Measurements from ENCODE around the gene SH2D3A.

Gene SH2D3A

DNA sequence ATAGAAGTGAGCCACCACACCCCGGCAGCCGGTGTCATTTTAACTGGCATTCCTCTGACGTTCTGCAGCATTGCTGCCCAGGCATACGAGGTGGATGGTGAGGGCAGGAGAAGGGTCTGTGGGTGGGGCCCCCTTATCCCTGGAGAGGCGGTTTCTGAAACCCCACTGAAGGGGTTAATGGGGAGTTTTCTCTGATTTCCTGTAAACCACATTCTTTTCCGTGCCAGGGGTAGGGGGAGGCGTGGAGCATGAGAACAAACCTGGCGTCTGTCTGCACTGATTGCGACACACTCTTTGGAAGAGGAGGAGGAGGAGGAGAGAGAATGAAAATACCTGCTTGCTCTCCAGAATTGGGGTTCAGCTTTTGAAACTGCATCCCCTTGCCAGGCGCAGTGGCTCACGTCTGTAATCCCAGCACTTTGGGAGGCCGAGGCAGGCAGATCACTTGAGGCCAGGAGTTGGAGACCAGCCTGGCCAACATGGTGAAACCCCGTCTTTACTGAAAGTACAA, 44.1 kb downstream of the SH2D3A start:
- DNase-seq (ENCODE audit: low read depth in 1 of 2, low spot score in 1 of 2): no peak

DNA sequence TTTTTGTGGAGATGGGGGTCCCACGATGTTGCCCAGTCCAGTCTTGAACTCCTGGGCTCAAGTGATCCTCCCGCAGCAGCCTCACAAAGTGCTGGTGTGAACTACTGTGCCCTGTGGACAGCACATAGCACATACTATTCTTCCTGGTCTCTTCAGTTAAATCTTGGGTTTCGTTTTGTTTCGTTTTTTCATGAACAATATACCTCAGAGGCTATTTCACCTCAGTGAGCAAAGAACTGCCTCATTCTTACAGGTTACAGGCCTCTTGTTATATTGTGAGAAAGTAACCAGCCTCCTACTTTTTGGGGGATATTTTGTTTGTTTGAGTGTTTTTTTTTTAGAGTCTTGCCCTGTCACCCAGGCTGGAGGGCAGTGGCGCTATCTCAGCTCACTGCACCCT, 45.5 kb downstream of the SH2D3A start:
- DNase-seq (ENCODE audit: low read depth in 1 of 2, low spot score in 1 of 2): no peak

- no peak for DNase-seq (ENCODE audit: low read depth in 1 of 2, low spot score in 1 of 2)
Observed at GRCh38 chr19:6721138-6721474, 46.1 kb downstream of the SH2D3A start.

- DNase-seq (ENCODE audit: low read depth in 1 of 2, low spot score in 1 of 2): no peak
Observed at GRCh38 chr19:6720369-6721137, 46.7 kb downstream of the SH2D3A start, which contains the start of gene C3. Gene C3 (minus strand): TSS chr19:6720650. CDS start chr19:6720589, 61 bp downstream.

DNA sequence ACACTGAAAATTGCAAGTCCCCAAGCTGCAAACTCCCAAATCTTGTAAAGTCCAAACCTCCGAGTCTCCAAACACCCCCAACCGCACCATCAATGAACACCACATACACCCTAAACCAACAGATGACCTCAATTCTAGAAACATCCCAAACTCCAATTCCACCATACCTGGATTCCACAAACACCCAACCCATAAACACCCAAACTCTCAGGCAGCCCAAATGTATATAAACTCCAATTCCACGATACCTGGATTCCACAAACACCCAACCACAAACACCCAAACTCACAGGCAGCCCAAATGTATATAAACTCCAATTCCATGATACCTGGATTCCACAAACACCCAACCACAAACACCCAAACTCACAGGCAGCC, 47.3 kb downstream of the SH2D3A start:
- no peak for DNase-seq (ENCODE audit: low read depth in 1 of 2, low spot score in 1 of 2)

DNA sequence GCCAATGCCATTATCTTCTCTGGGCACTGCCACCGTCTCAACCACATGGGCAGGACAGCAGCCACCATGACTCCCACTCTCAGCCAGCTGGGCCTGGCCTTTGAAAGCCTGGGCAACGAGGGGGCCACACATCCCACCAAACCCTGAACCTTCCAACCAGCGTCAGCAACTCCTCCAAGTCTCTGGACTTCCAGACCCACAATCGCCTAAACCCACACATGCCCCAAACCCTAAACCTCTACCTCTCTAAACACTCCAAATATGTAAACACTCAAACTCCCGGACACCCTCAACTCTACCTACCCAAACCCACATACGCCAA, 47.7 kb downstream of the SH2D3A start:
- DNase-seq (ENCODE audit: low read depth in 1 of 2, low spot score in 1 of 2): no peak

- DNase-seq (ENCODE audit: low read depth in 1 of 2, low spot score in 1 of 2): no peak
Observed at GRCh38 chr19:6718741-6719539, 48.3 kb downstream of the SH2D3A start.

GRCh38 chr19:6718111-6718740, 49.0 kb downstream of the SH2D3A start:
- no peak for DNase-seq (ENCODE audit: low read depth in 1 of 2, low spot score in 1 of 2)

DNA sequence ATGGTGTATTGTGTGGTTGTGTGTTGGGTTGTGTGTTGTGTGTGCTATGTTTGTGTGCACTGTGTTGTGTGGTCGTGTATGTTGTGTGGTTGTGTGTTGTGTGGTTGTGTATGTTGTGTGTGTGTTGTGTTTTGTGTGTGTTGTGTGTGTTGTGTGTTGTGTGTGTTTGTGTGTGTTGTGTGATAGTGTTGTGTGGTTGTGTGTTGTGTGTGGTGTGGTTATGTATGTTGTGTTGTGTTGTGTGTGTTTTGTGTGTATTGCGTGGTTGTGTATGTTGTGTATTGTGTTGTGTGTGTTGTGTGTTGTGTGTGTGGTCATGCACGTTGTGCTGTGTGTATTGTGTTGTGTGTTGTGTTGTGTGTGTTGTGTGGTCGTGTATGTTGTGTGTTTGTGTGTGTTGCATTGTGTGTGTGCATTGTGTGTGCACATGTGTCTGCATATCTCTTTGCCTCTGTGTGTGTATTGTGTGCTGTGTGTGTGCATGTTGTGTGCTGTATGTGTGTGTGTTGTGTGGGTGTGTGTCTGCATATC, 49.7 kb downstream of the SH2D3A start:
- DNase-seq (ENCODE audit: low read depth in 1 of 2, low spot score in 1 of 2): no peak

GRCh38 chr19:6717036-6717435, 50.2 kb downstream of the SH2D3A start:
- no peak for DNase-seq (ENCODE audit: low read depth in 1 of 2, low spot score in 1 of 2)

- no peak for DNase-seq (ENCODE audit: low read depth in 1 of 2, low spot score in 1 of 2)
Observed at GRCh38 chr19:6716610-6716970, 50.6 kb downstream of the SH2D3A start.

DNA sequence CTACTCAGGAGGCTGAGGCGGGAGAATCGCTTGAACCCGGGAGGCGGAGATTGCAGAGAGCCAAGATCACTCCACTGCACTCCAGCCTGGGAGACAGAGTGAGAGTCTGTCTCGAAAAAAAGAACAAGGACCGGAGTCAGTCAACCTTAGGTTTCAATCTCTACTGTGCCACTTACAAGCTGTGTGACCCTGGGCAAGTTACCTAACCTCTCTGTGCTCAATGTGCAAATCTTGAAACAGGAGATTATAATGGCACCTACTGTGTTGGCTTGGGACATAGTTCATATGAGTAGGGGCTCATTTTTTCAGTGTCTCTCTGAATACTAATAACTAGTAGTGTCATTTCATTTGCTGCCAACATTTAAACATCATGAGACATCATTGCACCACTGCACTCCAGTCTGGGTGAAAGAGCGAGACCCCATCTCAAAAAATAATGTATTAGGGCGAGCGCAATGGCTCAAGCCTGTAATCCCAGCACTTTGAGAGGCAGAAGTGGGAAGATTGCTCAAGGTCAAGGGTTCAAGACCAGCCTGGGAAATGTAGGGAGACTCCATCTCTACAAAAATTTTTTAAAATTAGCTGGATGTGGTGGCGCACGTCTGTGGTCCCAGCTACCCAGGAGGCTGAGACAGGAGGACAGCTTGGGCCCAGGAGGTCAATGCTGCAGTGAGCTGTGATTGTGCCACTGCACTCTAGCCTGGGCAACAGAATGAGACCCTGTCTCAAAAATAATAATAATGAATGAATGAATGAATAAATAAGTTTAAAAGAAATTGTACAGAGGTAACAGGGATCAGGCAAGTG, 52.3 kb downstream of the SH2D3A start:
- no peak for DNase-seq (ENCODE audit: low read depth in 1 of 2, low spot score in 1 of 2)

DNA sequence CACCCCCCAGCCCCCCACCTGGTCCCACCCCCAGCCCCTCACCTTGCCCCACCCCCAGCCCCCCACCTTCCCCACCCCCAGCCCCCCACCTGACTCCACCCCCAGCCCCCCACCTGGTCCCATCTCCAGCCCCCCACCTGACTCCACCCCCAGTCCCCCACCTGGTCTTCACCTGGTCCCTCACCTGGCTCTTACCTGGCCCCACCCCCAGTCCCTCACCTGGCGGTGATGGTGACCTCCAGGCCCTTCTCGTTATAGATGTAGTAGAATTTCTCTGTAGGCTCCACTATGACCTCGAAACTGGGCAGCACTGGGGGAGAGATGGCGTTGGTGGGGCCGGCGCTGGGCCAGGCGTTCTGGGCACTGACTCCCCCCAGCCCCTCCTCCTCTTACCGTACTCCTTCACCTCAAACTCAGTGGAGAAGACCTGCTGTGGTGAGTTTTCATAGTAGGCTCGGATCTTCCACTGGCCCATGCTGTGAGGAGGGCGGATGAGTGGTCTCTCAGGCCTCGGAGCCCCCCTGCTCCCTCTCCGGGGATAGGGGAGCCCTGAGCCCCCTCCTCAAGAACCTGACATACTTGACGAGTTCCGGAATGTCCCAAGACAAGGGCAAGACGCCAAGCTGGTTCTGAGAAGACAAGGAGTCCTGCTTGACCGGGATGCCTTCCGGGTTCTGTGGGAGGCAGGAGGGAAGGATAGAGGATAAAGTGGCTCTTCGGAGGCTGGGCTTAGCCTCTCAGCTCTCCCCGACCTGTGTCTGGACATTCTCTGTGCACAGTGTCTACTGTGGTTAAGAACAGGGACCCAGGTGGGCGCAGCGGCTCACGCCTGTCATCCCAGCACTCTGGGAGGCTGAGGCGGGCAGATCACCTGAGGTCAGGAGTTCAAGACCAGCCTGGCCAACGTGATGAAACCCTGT, 53.2 kb downstream of the SH2D3A start:
- DNase-seq (ENCODE audit: low read depth in 1 of 2, low spot score in 1 of 2): no peak

GRCh38 chr19:6712692-6713670, 54.3 kb downstream of the SH2D3A start:
- DNase-seq (ENCODE audit: low read depth in 1 of 2, low spot score in 1 of 2): no peak

DNA sequence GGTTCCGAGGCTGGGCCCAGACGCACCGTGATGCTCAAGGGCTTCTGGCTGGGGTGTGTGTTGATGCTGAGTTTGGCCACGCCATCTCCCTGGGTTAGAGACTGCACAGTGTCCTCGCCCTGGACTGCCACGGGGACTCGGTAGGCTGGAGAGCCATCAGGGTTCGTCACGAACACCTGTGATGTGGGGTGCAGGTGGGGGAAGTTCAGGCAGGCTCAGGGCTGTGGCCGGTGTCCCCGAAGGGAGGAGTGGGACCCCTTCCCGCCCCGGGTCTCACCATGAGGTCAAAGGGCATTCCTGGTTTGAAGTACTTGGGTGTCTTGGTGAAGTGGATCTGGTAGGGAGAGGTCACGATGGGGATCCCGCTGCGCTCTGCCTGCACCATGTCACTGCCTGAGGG, 55.0 kb downstream of the SH2D3A start:
- DNase-seq (ENCODE audit: low read depth in 1 of 2, low spot score in 1 of 2): no peak

DNA sequence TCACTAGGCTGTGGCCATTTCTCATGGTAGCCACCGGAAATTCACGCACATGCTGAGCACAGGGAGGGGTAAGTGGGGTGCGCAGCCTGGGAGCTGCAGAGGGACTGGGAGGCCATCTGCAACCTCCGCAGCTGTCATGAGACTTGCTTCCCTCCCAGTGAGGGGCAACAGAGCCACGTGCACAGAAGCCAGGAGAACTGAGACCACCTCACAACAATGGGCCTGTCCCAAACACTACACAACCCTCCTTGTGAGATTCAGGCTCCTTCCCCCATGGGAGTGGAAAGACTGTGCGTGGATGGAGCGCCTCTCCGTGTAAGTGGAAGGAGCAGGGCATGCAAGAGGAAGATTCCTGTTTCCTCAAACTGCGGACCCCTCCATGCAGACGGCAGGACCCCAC, 55.6 kb downstream of the SH2D3A start:
- no peak for DNase-seq (ENCODE audit: low read depth in 1 of 2, low spot score in 1 of 2)

DNA sequence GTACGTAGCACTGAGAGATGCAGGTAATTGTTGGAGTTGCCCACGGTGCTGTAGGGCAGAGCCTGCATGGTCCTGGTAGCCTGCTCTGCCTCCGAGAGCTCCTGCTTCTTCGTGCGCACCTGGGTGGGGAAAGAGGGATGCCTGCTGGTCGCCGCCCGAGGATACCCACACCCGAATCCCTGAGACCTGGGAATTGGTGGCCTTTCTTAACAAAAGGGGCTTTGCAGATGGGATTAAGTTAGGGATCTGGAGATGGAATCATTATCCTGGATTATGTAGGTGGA, 56.2 kb downstream of the SH2D3A start:
- DNase-seq (ENCODE audit: low read depth in 1 of 2, low spot score in 1 of 2): no peak

- DNase-seq (ENCODE audit: low read depth in 1 of 2, low spot score in 1 of 2): no peak
Observed at GRCh38 chr19:6710273-6711077, 56.8 kb downstream of the SH2D3A start.
